OCI-LY7 (cell line): ENCODE data around the gene OR2M5. TPM values are rescaled to one million over a fixed set of nuclear protein-coding genes. Genes with fewer than 3 reads are reported as not detected.

Experiments
- Bru-seq: library from RNA; stranded (reverse); fragments of 400-500 nt; gene quantifications from one replicate; lab custom pipeline; 2021; lab: Mats Ljungman, UMichigan
- BruChase-seq, 2 experiments: library from RNA; stranded (reverse); fragments of 400-500 nt; gene quantifications; one replicate each; lab custom pipeline; 2021; lab: Mats Ljungman, UMichigan
- BruUV-seq: library from RNA; stranded (reverse); fragments of 400-500 nt; replicated peaks from 2 replicates; lab custom pipeline; 2021; lab: Mats Ljungman, UMichigan
- CTCF ChIA-PET: fragments of 300-600 bp; sonication (Branson Sonifier 250); formaldehyde crosslinking; loops from one replicate; lab custom pipeline; 2022; ENCODE audit warnings: antibody characterized with exemption; ENCODE audit not compliant: unreplicated experiment; lab: Charles Lee
- POLR2A ChIA-PET: fragments of 300-600 bp; sonication (Branson Sonifier 250); formaldehyde crosslinking; loops from one replicate; lab custom pipeline; 2022; ENCODE audit warnings: antibody characterized with exemption; lab: Charles Lee
- DNase-seq: peaks from one replicate; pipeline ENCODE4 v3.0.0-alpha.2; 2015; ENCODE audit warnings: low spot score
- H2AFZ ChIP-seq: fragments of 200-600 bp; sonication (generic), shearing (Covaris generic); 2 replicates; pipeline ENCODE4 v1.6.1; 2014; ENCODE audit warnings: mild to moderate bottlenecking, antibody characterized with exemption, low read length, moderate library complexity
- H3K27ac ChIP-seq: fragments of 200-600 bp; sonication (generic); 2 replicates; pipeline ENCODE4 v1.5.1; 2014; ENCODE audit warnings: mixed run types, low read depth, mild to moderate bottlenecking, moderate library complexity, low read length, inconsistent platforms; ENCODE audit not compliant: poor library complexity, severe bottlenecking
- H3K36me3 ChIP-seq: fragments of 200-600 bp; sonication (generic); 2 replicates; pipeline ENCODE4 v1.6.1; 2014; ENCODE audit warnings: mild to moderate bottlenecking, antibody characterized with exemption, low read length, moderate library complexity, mixed read lengths; ENCODE audit not compliant: insufficient read depth
- H3K4me1 ChIP-seq: fragments of 200-600 bp; sonication (generic); 2 replicates; pipeline ENCODE4 v1.5.1; 2014; ENCODE audit warnings: mild to moderate bottlenecking, low read length; ENCODE audit not compliant: insufficient read depth, poor library complexity, severe bottlenecking
- H3K4me2 ChIP-seq: fragments of 200-600 bp; sonication (generic); 2 replicates; pipeline ENCODE4 v1.6.1; 2014; ENCODE audit warnings: mild to moderate bottlenecking, low read length
- H3K4me3 ChIP-seq: fragments of 200-600 bp; sonication (generic); 2 replicates; pipeline ENCODE4 v1.5.1; 2014; ENCODE audit warnings: mild to moderate bottlenecking, low read depth, low read length; ENCODE audit not compliant: poor library complexity, severe bottlenecking
- H3K79me2 ChIP-seq: fragments of 200-600 bp; sonication (generic); 2 replicates; pipeline ENCODE4 v1.6.1; 2016; ENCODE audit warnings: low read depth, mild to moderate bottlenecking, low read length, moderate library complexity, mixed read lengths; ENCODE audit not compliant: insufficient read depth
- H3K9me2 ChIP-seq: fragments of 200-600 bp; sonication (generic); 2 replicates; pipeline ENCODE4 v1.6.1; 2016; ENCODE audit warnings: mild to moderate bottlenecking, low read length, mixed read lengths; ENCODE audit not compliant: insufficient read depth
- H3K9me3 ChIP-seq: fragments of 200-600 bp; sonication (generic); 2 replicates; pipeline ENCODE4 v1.6.1; 2014; ENCODE audit warnings: mild to moderate bottlenecking, mixed run types, low read length, mixed read lengths
- H4K20me1 ChIP-seq: fragments of 200-600 bp; sonication (generic); 2 replicates; pipeline ENCODE4 v1.6.1; 2014; ENCODE audit warnings: mild to moderate bottlenecking, antibody characterized with exemption, low read length, moderate library complexity, mixed read lengths; ENCODE audit not compliant: insufficient read depth
- EZH2phosphoT487 ChIP-seq: fragments of 200-600 bp; sonication (generic); IDR thresholded peaks from 2 replicates; pipeline ENCODE4 v1.6.1; 2018; ENCODE audit warnings: low read depth, borderline replicate concordance, mild to moderate bottlenecking, mixed run types, antibody characterized with exemption, low read length, moderate library complexity, mixed read lengths
- intact Hi-C: fragments of 100-400 bp; cut with micrococcal nuclease; formaldehyde crosslinking; loops from one replicate; pipeline ENCODE4 v1.10.0; 2022; ENCODE audit not compliant: unreplicated experiment
- long read RNA-seq: library from polyadenylated mRNA; stranded (forward); transcript quantifications from one replicate; pipeline ENCODE4 v2.0.0, GENCODE V29; 2022
- total RNA-seq, 2 experiments: library from RNA; depleted of rRNA in 1 of 2; stranded (reverse); fragments of >200 nt in 1 of 2; shearing (Covaris generic) in 1 of 2; gene quantifications; 2 replicates each; pipeline ENCODE4 v1.2.3, GENCODE V29; 2014 to 2022
- TF ChIP-seq, protein P1 (sequence below): fragments of 200-600 bp; sonication (generic); conservative IDR thresholded peaks from 2 replicates; pipeline ENCODE4 v1.5.1; 2014; ENCODE audit warnings: mild to moderate bottlenecking, antibody characterized with exemption, low read length, moderate library complexity, mixed read lengths

The OR2M5 gene, protein sequence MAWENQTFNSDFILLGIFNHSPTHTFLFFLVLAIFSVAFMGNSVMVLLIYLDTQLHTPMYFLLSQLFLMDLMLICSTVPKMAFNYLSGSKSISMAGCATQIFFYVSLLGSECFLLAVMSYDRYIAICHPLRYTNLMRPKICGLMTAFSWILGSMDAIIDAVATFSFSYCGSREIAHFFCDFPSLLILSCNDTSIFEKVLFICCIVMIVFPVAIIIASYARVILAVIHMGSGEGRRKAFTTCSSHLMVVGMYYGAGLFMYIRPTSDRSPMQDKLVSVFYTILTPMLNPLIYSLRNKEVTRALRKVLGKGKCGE
- total RNA-seq (2014; rRNA removed; shearing (Covaris generic)) = not detected in 2 replicates
- total RNA-seq (2022) = not detected in 2 replicates
- not detected for Bru-seq, nascent RNA
- BruChase-seq, experiment 1, labeled RNA remaining after a 6-hour chase = not detected
- BruChase-seq, experiment 2, labeled RNA remaining after a 2-hour chase = not detected
- long read RNA-seq = 0 reads

DNA sequence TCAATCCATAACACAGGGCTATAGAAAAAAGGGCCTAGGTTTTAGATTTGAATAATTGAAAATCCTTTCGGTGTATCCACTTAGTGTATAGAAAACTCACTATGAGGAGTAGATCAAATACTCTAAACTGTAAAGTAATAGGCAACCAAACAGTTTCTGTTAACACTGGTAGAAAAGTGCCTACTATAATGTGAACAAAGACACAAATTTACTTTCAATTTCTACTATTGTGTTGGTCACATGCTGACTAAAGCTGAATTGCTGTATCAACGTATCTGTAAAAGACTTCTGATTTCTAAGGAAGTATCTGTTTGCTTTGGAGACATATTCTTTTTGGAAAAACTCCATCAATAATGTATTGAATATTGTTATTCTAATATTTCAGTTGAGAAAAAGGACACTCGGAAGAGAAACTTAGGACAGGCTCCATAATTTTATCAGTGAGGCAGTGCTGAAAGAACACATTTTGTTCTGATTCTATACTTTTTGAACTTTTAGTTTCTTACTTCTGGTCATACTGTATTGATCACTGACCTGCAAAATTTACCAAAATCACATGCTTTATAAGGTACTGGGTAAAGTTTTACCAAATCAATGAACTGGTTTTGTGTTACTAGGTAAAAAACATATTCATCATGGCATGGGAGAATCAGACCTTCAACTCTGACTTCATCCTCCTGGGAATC, at the start of gene OR2M5:
Gene OR2M5 (plus strand): TSS at position 636 of the 686 bp plus-strand sequence. CDS start 0 bp downstream, at position 636.
- Histone ChIP-seq H3K27ac (no peak within 1 kb of the TSS), H3K9me2 (no peaks in the 10 kb centered on the region), H3K9me3 (no peaks in the 10 kb centered on the region), H3K36me3 (no peaks in the 10 kb centered on the region), H3K4me2 (no peak within 1 kb of the TSS), H3K79me2 (no peaks in the 10 kb centered on the region), H4K20me1 (no peaks in the 10 kb centered on the region), H2AFZ (no peak within 1 kb of the TSS), H3K4me3 (no peak within 1 kb of the TSS), H3K4me1 (no peaks in the 10 kb centered on the region)
- DNase-seq = no peak
- TF ChIP-seq, protein P1, sequence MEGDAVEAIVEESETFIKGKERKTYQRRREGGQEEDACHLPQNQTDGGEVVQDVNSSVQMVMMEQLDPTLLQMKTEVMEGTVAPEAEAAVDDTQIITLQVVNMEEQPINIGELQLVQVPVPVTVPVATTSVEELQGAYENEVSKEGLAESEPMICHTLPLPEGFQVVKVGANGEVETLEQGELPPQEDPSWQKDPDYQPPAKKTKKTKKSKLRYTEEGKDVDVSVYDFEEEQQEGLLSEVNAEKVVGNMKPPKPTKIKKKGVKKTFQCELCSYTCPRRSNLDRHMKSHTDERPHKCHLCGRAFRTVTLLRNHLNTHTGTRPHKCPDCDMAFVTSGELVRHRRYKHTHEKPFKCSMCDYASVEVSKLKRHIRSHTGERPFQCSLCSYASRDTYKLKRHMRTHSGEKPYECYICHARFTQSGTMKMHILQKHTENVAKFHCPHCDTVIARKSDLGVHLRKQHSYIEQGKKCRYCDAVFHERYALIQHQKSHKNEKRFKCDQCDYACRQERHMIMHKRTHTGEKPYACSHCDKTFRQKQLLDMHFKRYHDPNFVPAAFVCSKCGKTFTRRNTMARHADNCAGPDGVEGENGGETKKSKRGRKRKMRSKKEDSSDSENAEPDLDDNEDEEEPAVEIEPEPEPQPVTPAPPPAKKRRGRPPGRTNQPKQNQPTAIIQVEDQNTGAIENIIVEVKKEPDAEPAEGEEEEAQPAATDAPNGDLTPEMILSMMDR = no peak
- no peak for TF ChIP-seq EZH2phosphoT487
- POLR2A ChIA-PET = no interaction called here
- CTCF ChIA-PET = no interaction called here
- intact Hi-C loops = loop anchor here (10.0 kb wide), 1 partner anchor 210 kb away; no protein-coding TSS in a partner anchor
- BruUV-seq = no TSS peak

DNA sequence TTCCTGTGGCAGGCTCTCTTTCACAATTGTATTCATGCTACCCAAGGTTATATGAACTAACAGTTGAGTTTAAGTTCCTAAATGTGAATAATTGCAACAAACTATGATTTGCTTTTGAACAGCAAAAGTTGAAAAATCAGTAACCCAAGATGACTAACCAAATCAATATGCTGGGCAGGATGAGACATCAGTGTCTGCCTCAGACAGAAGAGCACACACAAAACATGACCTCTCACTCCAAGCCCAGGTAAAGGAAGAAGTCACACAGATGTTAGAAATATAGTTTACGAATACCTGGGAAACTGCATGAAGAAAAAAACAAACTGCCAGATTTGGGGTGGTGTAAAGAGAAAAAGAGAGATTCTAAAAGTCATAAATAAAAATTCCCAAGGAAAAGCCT, 46.4 kb upstream of the OR2M5 start:
- H3K4me1 ChIP-seq = no peaks in the 10 kb centered on the region
- intact Hi-C loops = no loop called here
- no TSS peak for BruUV-seq
- H4K20me1 ChIP-seq = no peaks in the 10 kb centered on the region
- H3K36me3 ChIP-seq = no peaks in the 10 kb centered on the region
- no peak overlapping the region for H2AFZ ChIP-seq
- H3K9me3 ChIP-seq = no peaks in the 10 kb centered on the region
- no peaks in the 10 kb centered on the region for H3K9me2 ChIP-seq
- no peak for DNase-seq
- H3K4me2 ChIP-seq = no peak overlapping the region
- no peak overlapping the region for H3K27ac ChIP-seq
- ChIA-PET POLR2A (no interaction called here), CTCF (no interaction called here)
- TF ChIP-seq, protein P1 = no peak
- no peak for TF ChIP-seq EZH2phosphoT487
- no peaks in the 10 kb centered on the region for H3K79me2 ChIP-seq
- no peak overlapping the region for H3K4me3 ChIP-seq
